Measurements from ENCODE around the gene ACTA2.

The ACTA2 gene

DNA sequence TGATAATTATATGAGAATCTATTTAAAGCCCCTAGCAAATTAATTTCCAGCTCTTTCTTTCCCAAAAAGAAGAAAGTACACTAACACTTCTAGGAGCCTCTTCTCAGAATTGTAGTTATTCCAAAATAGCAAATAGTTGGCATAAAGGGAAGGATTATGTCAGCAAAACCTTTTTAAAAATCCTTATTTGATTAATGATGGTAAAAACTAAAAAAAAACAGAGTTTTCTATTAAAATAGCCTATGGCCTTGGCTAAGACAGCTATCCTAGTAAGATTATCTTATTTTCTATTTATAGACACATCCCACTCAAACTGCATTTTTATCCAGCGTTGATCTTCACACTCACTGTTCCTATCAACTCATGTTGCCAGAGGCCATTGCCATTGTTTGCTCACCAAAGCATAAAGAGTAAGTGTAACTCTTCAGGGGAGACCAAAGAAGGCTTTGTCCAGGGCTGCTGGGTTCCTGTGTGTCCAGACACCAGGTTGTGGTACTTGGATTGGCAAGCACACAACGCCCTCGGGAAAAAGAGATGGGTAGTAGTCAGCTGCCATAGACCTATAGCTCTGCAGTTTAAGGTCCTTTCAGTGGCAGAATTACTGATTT is 31.5 kb downstream of the ACTA2 start:
- DNase-seq: no peak

DNA sequence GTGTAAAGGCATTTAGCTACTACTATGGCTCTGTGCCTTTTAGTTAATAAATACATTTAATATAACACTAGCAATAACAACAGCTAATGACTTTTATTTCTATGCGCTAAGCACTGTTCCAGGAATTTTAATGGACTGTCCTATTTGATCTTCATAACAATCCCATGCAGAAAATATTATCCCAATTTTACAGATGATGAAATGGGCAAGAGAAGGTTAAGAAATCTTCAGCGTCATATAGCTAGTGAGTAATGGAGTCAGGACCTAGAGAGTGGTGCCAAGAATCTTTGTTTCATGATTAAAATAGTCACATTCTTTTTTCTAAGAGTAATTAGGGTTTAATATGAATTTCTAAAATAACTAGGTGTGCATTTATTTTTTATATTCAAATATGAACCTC is 32.4 kb downstream of the ACTA2 start:
- no peak for DNase-seq

DNA sequence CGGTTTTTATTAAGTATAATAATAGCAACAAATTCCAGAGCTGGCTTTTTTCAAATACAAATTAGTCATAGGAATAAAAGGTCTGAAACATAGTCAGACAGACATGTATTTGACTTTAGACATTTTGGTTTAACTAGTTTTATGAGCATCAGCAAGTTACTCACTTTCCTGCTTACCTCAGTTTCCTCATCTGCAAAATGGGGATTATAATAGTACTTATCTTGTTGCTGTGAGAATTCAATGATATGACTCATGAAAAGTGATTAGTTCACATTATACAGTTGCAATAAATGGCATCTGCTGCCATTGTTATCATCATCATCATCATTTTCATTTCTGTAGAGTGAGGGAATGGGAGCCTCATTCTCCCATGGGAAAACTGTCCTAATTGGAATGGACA is 33.5 kb downstream of the ACTA2 start:
- DNase-seq: no peak

DNA sequence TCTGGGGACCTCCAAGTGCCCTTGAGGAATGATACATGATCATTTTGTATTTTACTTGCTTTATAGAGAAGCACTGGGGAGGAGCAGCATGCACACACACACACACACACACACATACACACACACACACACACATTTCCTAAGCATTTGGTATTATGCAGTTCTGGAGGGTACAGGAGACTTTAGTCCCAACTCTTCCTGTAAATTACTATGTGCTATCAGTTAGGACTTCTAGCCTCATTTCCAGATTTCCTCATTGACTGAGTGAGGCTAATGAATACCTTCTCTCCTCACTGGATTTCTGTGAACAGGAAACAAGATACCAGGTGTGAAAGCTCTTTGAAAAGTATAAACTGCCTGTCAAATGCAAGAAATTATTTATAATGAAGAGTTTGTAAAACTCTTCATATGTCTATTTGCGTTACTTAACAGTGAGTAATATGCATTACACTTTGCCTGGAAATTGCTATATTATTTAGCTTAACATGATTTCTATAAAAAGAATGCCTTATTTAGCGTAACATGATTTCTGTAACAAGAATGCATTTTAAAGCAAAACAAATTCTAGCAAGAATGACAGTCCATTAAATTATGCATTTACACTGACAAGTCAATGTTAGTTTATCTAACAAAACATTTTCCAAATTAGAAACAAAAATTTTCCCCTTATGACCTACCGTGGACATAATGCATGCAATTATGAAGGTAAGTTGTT is 34.2 kb downstream of the ACTA2 start:
- DNase-seq: no peak

DNA sequence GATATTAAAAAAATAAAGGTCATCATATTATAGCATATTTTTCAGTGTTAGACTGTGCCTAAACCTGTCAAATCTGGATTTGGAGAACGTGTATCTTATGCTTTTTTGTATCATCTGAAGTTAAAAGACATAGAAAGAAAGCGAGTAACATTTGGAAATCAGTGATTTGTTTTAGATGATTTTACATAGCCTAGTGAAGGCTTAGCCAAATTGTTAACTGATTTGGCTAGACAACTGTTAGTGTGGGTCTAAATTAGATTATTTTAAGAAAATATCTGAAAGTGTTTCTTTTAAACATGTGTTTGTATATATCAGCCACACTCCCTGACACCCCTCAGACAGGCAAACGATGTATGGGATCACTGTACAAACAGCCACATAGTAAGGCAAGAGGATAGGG is 35.6 kb downstream of the ACTA2 start:
- DNase-seq: no peak

DNA sequence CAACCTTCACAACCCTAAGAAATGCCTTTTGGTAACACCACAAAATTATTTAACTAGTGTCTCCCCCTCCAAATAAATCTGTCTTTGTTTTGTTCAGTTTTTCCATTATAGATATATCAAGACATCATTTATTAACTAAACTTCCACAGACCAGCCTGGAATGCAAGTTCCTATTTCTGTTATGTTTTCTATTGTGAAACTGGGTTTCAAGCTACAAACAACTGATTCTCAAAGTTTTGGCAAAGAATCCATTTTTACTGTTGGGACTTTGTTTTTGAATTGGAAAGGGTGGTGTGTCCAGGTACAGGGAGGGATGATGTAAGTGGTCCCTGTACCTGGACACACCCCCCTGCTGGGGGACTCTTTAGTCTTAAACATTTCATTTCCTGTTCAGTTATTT is 36.3 kb downstream of the ACTA2 start:
- DNase-seq: no peak

DNA sequence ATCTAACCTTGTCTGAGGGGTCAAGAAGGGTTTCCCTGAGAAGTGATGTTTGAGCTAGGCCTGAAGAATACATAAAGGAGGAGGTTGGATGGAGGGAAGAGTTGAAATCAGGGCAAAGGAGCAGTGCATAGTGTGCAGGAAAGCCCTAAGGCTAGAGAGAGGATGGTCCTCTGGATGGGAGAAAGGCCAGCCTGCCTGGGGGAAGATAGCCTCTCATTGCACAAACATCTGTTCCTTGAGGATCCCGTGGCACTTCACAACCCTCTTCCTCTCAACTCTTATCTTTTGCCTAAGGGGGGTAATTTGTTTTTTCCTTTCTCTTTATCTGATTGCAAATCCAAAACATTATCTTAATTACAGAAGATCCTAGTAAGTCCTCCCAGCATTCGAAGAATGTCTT is 36.8 kb downstream of the ACTA2 start:
- DNase-seq: no peak

DNA sequence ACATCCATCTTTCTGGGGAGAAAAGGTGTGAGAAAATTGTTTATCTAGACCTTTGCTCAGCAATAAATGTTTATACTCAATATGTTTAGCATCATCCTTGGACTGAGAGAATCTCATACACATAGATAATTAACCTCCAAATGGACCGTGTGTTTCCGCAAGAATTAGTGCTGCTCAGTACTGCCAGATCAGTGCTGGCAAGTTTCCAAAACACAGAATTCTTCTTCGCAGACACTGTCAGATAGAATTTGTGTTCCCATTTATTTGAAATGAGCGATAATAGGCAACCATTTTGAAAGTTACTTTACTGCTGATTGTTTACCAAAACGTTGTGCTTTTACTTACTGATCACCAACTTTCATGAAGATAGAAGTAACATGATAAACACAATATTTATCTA is 38.8 kb downstream of the ACTA2 start:
- DNase-seq: no peak

DNA sequence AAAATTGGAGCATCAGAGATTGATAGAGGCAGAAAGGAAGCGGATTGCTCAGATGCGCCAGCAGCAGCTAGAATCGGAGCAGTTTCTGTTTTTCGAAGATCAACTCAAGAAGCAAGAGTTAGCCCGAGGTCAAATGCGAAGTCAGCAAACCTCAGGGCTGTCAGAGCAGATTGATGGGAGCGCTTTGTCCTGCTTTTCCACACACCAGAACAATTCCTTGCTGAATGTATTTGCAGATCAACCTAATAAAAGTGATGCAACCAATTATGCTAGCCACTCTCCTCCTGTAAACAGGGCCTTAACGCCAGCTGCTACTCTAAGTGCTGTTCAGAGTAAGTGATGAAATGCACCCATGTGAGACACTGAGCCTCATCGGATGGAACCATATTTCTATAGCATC is 39.4 kb downstream of the ACTA2 start:
- peak in 1 of 56 donors; percentile 14 for DNase-seq

DNA sequence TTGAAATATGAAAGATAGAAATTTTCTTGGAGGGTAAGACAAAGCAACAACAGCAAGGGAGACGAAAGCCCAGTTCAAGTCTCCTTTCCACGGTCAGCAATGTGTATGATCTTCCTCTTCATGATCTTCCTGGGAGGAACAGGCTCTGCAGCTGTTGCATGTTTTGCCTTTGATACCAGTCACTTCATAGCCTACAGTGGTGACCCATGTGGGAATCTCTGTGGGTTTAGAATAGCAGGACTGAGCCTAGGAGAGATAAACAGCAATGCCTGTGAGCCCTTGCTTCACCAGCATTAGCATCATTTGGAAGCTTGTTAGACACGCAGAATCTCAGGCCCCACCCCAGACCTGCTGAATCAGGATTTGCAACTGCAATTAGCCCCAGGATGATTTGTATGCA is 40.7 kb downstream of the ACTA2 start:
- no peak for DNase-seq

DNA sequence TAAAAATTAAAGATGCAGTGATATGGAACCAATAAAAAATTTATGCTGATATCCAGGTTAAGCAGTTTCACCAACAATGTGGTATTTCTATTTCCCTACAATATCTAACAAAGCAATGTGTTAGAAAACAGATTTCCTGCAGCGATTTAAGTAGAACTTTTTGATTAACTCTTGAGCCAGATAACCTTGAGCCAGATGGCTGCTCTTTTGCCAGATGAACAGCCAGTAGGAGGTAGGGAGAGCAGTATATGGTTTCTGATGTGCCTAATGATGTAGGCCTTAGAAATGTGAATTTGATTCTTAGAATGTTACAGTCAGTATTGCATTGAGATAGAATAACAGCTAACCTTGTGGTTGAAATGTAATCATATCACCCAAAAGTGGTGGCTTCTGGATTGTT is 41.5 kb downstream of the ACTA2 start:
- DNase-seq: no peak

DNA sequence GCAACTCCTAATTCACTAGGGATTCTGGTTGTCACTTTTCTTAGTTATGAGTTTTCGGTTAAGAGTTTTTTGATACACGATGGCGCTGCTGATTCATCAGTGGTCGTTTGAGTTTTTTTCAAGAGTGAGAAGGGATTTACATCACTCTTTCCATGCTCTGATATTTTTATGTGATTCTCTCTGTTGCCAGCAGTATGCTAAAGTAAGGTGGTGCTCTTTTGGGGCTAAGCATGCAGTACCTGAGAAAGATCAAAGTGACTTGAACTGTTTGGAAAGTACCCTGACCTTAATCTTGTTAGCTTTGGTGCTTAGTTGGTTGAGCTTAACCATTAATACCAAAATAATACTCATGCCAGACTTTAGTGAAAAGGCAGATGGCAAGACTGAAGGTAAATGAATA is 44.4 kb downstream of the ACTA2 start:
- no peak for DNase-seq

DNA sequence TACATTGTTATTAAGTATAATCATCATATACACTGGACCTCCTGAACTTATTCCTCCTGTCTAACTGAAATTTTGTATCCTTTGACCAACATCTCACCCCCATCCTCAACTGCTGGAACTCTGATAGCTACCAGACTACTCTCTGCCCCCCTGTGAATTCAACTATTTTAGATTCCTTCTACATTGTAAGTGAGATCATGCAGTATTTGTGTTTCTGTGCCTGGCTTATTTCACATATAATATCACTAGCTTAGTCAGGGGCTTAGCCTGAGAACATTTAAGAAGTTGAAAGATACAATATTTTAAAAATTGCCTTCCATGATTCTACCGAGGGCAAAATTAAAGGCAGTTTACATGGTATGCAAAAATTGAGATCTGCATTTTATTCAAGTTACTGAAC is 45.7 kb downstream of the ACTA2 start:
- no peak for DNase-seq

DNA sequence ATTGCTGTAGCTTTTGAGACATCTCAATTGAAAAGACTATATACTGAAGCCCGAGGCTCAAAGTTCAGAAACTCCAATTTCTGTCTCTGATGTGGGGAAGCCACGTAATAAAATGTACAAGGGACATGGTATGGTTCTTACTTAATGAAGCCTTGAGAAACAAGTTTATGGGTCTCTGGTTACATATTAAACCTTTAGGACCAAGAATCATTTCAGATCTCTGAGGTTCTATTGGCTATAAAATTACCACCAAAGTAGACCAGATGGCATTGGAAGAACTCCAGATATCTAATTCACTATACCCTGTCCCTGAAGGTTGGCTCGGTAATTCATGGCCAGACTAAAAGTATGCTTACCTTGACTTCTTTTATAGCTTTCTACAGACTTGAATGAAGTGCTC is 48.9 kb downstream of the ACTA2 start:
- DNase-seq: no peak

DNA sequence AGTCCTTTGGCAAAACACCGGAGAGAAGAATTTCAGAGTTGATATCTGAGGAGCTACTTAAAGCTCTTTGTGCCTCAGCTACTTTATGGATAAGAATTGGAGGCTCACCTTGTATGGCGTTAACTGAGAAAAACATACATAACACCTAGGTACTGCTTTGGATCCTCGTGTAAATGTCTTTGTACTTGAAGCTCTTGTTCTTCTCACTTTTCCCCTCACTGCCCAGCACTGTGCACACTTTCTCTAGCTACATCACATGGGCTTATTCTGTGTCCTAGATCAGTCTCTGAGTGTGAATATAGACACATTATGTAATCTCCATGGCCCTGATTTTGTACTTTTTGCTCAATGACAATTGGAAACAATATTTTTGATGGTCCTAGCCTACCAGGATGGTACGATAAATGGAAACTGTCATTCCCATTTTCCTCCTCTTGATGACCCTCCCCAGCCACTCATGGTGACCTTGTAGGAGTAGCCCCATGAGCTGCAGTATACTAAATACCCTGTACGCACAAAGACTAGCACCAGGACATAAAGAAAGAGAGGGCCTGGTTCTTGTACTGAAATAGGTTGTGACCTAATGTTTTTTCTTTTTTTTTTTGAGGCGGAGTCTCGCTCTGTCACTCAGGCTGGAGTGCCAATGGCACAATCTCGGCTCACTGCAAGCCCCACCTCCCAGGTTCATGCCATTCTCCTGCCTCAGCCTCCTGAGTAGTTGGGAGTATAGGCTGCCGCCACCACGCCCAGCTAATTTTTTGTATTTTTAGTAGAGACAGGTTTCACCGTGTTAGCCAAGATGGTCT is 50.4 kb downstream of the ACTA2 start:
- DNase-seq: no peak

DNA sequence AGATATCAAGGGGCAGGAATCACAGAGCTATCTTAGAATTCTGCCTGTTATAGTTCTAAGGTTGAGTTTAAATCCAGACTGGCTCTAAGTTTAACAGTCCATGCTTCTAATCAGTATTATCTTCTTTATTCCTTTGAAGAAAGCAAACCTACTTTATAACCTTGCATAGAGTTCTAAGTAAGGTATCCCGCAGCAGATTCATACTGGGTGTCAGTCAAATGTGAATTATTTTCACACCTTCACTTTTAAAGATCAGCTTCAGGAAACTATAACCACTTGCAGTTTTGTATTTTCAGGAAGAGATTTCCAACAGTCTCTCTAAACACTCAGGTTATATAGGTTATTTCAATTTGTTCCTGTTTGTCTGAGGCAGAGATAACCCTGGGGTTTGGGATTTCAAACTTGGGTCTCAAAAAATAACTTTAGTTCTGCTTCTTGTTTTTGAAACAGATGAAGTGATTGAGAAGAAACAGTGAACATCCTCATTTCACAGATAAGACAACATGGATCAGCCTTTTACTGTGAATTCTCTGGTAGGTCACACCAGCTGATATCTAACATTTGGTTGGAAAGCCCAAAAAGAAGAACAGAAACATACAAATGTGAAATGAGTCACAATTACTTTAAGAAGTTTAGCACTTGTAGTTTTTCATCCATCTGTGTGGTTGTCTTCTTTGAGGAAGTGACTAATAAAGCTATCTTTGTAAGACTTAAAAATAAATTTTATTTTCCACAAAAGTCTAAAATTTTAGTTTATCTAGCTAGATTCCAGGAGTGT is 51.2 kb downstream of the ACTA2 start:
- no peak for DNase-seq

DNA sequence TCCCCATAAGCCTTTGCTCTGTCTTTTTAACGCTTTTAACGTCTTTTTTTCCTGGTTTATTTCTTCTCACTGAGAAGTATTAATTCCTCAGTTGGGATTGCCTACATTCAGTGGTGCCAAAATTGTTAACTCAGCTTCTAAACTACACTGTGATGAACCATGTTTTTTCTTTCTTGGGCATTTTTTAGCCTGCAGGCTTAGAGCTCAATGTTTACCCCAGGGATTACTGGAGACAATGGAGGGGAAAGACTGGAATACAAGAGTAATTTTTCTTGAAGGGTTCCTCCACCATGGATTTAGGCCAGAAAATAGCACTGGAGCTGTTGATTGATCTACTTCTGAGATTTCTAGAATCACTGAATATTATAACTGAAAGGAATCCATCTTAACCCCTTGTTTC is 52.7 kb downstream of the ACTA2 start:
- DNase-seq: no peak

DNA sequence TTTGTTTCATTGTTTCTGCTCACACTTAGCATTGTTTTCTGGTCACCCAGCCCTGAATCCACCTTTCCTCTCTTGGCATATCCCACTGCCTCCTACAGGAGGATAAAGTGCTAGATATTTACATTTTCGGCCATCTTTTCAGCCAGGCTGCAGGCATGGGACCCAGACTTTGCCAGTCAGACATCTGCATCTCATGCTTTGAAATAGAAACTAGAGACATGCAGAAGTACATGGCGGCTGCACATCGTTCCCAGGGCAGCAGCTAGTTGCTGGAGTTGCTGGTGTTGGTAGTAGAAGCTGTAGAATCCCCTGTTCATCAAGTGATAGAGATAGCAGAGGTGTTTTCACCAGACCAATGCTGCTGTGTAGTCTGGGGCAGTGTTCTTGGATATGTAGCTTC is 53.8 kb downstream of the ACTA2 start:
- DNase-seq: peak in 1 of 56 donors; percentile 2

DNA sequence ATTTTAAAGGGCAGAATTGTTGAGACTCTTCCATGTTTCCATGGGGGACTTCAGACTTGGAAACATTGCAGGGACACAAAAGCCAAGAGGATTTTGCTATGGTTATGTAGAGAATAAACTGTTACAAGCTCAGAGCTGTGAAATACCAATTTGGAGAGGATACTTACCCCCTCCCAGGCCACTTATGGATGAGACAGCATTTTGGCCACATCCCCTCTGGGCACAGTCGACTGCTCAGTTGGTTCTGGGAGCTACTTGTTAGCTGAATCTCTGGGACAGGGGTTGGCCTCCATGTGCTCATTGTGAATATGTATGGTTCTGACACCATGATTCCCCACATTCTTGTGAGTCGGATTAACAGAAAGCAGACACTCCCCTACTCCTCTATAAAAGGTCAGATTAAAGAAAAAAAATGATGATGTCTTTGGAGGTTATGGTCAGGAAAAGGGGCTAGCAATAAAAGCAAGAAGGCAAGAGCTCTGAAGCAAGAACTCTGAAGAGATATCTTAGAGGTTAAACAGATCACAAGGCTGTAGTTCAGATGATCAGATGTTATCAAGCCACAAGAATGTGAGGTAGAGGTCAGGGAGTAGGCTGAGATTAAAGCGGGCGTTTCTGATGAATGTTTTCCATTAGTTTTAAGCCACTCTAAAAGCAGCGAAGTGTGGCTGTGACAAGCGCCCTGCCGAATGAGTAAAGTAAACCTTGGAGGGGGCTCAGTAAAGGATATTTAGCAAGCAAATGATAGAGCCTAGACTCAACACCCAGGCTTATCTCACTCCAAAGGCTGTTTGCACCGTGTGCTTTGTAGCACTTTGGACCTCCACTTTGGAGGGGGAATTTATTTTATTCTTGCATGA is 55.3 kb downstream of the ACTA2 start:
- DNase-seq: peak in 1 of 56 donors; percentile 4

DNA sequence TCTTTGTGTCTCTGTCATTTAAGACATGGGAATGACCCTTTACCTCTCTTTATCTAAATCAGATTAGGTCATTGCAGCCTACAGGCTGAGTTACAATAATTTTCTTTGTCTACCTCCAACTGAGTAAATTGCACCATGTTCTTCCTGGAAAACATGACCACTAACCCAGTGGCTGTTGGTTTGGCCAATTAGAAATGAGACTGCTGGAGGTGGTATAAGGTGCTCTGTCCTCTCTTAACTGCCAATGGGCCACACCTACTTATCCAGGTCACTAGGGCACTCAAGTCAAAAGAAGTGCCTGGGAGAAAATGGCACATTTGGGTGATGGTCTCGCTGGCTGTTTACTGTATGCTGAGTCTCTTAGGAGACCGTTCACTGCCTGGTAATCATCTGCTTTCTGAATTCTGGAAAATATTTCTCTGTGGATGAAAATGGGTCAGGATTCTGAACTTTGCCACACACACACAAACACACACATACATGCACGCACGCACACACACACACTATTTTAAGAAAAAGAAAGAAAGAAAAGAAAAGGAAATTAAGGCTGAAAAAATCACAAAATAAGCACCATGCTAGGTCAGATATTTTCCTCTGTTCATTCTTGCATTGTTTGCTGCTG is 56.1 kb downstream of the ACTA2 start:
- no peak for DNase-seq

Measured in nucleus accumbens (tissue), 56 donors.